Smooth muscle cell of the coronary artery (primary cell): Measurements from ENCODE around the gene TKT. TPM values are rescaled to one million over a fixed set of nuclear protein-coding genes. Genes with fewer than 3 reads are reported as not detected.

ENCODE experiments used
- total RNA-seq: library from RNA; depleted of rRNA; stranded (reverse); fragments of >200 nt; gene quantifications from 2 replicates; pipeline ENCODE4 v1.2.3, GENCODE V29; 2014; ENCODE audit warnings: low replicate concordance

TKT gene, protein sequence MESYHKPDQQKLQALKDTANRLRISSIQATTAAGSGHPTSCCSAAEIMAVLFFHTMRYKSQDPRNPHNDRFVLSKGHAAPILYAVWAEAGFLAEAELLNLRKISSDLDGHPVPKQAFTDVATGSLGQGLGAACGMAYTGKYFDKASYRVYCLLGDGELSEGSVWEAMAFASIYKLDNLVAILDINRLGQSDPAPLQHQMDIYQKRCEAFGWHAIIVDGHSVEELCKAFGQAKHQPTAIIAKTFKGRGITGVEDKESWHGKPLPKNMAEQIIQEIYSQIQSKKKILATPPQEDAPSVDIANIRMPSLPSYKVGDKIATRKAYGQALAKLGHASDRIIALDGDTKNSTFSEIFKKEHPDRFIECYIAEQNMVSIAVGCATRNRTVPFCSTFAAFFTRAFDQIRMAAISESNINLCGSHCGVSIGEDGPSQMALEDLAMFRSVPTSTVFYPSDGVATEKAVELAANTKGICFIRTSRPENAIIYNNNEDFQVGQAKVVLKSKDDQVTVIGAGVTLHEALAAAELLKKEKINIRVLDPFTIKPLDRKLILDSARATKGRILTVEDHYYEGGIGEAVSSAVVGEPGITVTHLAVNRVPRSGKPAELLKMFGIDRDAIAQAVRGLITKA
- 324 and 439 TPM in 2 replicates for total RNA-seq

DNA sequence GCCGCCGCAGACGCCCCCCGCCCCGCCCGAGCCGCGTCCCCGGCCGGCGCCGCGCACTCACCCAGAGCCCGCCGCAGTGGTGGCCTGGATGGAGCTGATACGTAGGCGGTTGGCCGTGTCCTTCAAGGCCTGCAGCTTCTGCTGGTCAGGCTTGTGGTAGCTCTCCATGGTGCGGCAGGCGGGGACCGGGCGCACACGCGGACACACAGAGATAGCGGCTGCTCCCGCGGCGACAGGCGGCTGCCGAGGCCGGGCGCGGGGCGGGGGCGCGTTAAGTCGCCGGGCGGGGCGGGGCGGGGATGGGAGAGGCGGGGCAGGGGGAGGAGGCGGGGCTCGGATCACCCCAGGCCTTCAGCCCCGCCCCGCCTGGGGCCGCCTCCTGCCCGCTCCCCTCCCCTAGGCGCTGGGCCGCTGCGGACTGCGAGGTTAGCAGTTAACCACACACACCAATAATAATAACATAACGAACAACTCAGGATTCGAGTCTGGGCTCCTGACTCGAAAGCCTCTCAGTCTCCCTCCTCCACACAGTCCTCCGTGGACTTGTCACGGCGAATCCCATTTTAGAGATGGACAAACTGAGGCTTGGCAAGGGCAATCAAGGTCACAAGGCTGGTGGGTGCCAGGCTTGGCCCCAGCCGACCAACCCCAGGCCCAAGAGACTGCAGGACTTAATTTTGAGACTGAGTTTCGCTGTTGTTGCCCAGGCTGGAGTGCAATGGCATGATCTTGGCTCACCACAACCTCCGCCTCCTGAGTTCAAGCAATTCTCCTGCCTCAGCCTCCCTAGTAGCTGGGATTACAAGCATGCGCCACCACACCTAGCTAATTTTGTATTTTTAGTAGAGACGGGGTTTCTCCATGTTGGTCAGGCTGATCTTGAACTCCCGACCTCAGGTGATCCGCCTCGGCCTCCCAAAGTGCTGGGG, at the start of gene TKT:
Gene TKT, minus strand, starts transcription at position 248 of the 929 bp plus-strand sequence. Its CDS starts 80 bp downstream, at position 168.

Other genes with a start within 250 kb of the TKT start
- gene SFMBT1, start 209.9 kb downstream of the TKT start, total RNA-seq: 1.2 and 4.2 TPM in 2 replicates
- gene RFT1, start 125.6 kb downstream of the TKT start, total RNA-seq: 4.7 and 12.6 TPM in 2 replicates
- 4.4 and 7.7 TPM in 2 replicates for gene PRKCD, start 94.8 kb downstream of the TKT start, total RNA-seq
- gene DCP1A, start 91.5 kb upstream of the TKT start, total RNA-seq: 9.0 and 10.8 TPM in 2 replicates
- gene CACNA1D, start 238.6 kb upstream of the TKT start, total RNA-seq: 0.47 TPM in 1 of 2 replicates, not detected in the other